ENCODE measurements around the gene GPBP1L1. TPM values are rescaled to one million over a fixed set of nuclear protein-coding genes. Genes with fewer than 3 reads are reported as not detected.

Gene GPBP1L1
- total and polyA plus RNA-seq, 9 of the 15 experiments (the other 6 are each of a cell fraction or from before 2014, with no cell fraction given): 86.0 to 216 (median 138) TPM

- no peaks in the 10 kb centered on the region; the same call in none of the 2 replicates for H4K20me1 ChIP-seq (replicated peaks; ENCODE audit: control insufficient read depth, insufficient read depth, low read length)
- H3K79me2 ChIP-seq (ENCODE audit: control insufficient read depth, insufficient read depth, low read length): no peaks in the 10 kb centered on the region
- H3K27me3 ChIP-seq (ENCODE audit: control insufficient read depth in 2 of 2, insufficient read depth in 2 of 2, low read length in 2 of 2): no peaks in the 10 kb centered on the region
- 93% methylated on average over 55 of the region's 78 CpGs for WGBS (ENCODE audit: insufficient coverage, low coverage, missing lambda C conversion rate)
- DNase-seq (ENCODE audit: extremely low read depth in 1 of 4, low spot score in 3 of 4) (peak in 1 of 4 experiments; percentile 16), FAIRE-seq (no peak), ATAC-seq (no peak)
- peak overlapping the region in 1 of 2 experiments; percentile 63; a peak in 2 of 4 replicates for H3K9ac ChIP-seq (ENCODE audit: insufficient read depth in 1 of 2, low read depth in 2 of 2, low read length in 2 of 2)
- no peak overlapping the region for H3K4me2 ChIP-seq (ENCODE audit: insufficient read depth, low read length)
- no TSS peak for BruUV-seq (replicated peaks)
- peak overlapping the region; percentile 21; the same call in 1 of the 3 replicates for H3K27ac ChIP-seq (ENCODE audit: extremely low read depth, low read depth, low read length)
- POLR2A ChIA-PET: interaction anchor here (0.6 to 1.3 kb wide), 5 partner anchors 14 to 110 kb away, joined by 3 to 4 read pairs (median 3); partner anchors contain the start of gene PRDX1
- H3K4me1 ChIP-seq (replicated peaks in 1 of 2; ENCODE audit: control insufficient read depth in 2 of 2, insufficient read depth in 2 of 2, low read length in 2 of 2): peaks cover 0 to 17% of the 10 kb centered on the region in 2 experiments; a peak in 2 of 5 replicates
- in situ Hi-C loops (cut with MboI): no loop called here
- H3K9me3 ChIP-seq (replicated peaks; ENCODE audit: control insufficient read depth, insufficient read depth, low read depth, low read length): no peaks in the 10 kb centered on the region
- CTCF ChIA-PET (ENCODE audit: low intra/inter-chr PET ratio): no interaction called here
- no peak overlapping the region for H3K4me3 ChIP-seq
- no peaks in the 10 kb centered on the region for H3K9me1 ChIP-seq (ENCODE audit: control insufficient read depth, insufficient read depth, low read length)
- intact Hi-C loops (cut with micrococcal nuclease): no loop called here
- H3K36me3 ChIP-seq (ENCODE audit: control insufficient read depth, insufficient read depth, low read length): peaks cover 67% of the 10 kb centered on the region
- no peak overlapping the region for H2AFZ ChIP-seq (ENCODE audit: low read depth, low read length)
- TF ChIP-seq, protein P1, sequence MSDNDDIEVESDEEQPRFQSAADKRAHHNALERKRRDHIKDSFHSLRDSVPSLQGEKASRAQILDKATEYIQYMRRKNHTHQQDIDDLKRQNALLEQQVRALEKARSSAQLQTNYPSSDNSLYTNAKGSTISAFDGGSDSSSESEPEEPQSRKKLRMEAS (CRISPR knock-in tag; IDR thresholded peaks at IDR 0.05): 0 out of 2 replicates have a peak, but pooled peaks have one; percentile 8
- TF ChIP-seq NR1H2 (CRISPR knock-in tag; IDR thresholded peaks at IDR 0.05) (no peak), SMAD4 (CRISPR knock-in tag; conservative IDR thresholded peaks at IDR 0.05) (no peak), XRCC4 (IDR thresholded peaks at IDR 0.05; ENCODE audit: extremely low read depth, insufficient read depth, insufficient read length) (no peak), ZNF436 (CRISPR knock-in tag; IDR thresholded peaks at IDR 0.05) (no peak), RUNX1 (IDR thresholded peaks at IDR 0.05; ENCODE audit: low read depth) (no peak), FIP1L1 (IDR thresholded peaks at IDR 0.05; ENCODE audit: low read depth, low read length, poor library complexity, severe bottlenecking) (peak; percentile 63), ZNF23 (CRISPR knock-in tag; IDR thresholded peaks at IDR 0.05) (no peak), MTA1 (IDR thresholded peaks at IDR 0.05; ENCODE audit: borderline replicate concordance) (no peak), MYBL2 (IDR thresholded peaks at IDR 0.05; ENCODE audit: low read depth) (no peak), MYBL2 (CRISPR knock-in tag; IDR thresholded peaks at IDR 0.05; ENCODE audit: borderline replicate concordance) (no peak), EGR1 (conservative IDR thresholded peaks at IDR 0.05) (no peak), HNRNPLL (IDR thresholded peaks at IDR 0.05; ENCODE audit: low read depth, low read length, poor library complexity, severe bottlenecking) (no peak), MEF2A (IDR thresholded peaks at IDR 0.05; ENCODE audit: control insufficient read depth, low read depth, low read length) (no peak), NR2C2 (CRISPR knock-in tag; IDR thresholded peaks at IDR 0.05) (no peak), NR2C2 (tag; IDR thresholded peaks at IDR 0.05) (0 out of 2 replicates have a peak, but pooled peaks have one; percentile 29)
- TF ChIP-seq, protein P2, sequence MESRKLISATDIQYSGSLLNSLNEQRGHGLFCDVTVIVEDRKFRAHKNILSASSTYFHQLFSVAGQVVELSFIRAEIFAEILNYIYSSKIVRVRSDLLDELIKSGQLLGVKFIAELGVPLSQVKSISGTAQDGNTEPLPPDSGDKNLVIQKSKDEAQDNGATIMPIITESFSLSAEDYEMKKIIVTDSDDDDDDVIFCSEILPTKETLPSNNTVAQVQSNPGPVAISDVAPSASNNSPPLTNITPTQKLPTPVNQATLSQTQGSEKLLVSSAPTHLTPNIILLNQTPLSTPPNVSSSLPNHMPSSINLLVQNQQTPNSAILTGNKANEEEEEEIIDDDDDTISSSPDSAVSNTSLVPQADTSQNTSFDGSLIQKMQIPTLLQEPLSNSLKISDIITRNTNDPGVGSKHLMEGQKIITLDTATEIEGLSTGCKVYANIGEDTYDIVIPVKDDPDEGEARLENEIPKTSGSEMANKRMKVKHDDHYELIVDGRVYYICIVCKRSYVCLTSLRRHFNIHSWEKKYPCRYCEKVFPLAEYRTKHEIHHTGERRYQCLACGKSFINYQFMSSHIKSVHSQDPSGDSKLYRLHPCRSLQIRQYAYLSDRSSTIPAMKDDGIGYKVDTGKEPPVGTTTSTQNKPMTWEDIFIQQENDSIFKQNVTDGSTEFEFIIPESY (CRISPR knock-in tag; IDR thresholded peaks at IDR 0.05): peak; percentile 99
- TF ChIP-seq, protein P3, sequence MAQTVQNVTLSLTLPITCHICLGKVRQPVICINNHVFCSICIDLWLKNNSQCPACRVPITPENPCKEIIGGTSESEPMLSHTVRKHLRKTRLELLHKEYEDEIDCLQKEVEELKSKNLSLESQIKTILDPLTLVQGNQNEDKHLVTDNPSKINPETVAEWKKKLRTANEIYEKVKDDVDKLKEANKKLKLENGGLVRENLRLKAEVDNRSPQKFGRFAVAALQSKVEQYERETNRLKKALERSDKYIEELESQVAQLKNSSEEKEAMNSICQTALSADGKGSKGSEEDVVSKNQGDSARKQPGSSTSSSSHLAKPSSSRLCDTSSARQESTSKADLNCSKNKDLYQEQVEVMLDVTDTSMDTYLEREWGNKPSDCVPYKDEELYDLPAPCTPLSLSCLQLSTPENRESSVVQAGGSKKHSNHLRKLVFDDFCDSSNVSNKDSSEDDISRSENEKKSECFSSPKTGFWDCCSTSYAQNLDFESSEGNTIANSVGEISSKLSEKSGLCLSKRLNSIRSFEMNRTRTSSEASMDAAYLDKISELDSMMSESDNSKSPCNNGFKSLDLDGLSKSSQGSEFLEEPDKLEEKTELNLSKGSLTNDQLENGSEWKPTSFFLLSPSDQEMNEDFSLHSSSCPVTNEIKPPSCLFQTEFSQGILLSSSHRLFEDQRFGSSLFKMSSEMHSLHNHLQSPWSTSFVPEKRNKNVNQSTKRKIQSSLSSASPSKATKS (CRISPR knock-in tag; IDR thresholded peaks at IDR 0.05): no peak
These were observed 63.6 kb downstream of the GPBP1L1 start for GRCh38 chr1:45622524-45623394.

Data from K562 (cell line).